GM19328 (cell line): Measurements from ENCODE around the gene EPHA4.

ENCODE experiments used
- ATAC-seq: cut with Tn5 transposase; IDR thresholded peaks from one replicate; pipeline ENCODE4 v1.9.1; 2021; ENCODE audit warnings: mild to moderate bottlenecking, moderate library complexity; ENCODE audit not compliant: unreplicated experiment

Gene EPHA4

GRCh38 chr2:221447310-221447709 lies 124.8 kb downstream of the EPHA4 start:
- no peak for ATAC-seq

DNA sequence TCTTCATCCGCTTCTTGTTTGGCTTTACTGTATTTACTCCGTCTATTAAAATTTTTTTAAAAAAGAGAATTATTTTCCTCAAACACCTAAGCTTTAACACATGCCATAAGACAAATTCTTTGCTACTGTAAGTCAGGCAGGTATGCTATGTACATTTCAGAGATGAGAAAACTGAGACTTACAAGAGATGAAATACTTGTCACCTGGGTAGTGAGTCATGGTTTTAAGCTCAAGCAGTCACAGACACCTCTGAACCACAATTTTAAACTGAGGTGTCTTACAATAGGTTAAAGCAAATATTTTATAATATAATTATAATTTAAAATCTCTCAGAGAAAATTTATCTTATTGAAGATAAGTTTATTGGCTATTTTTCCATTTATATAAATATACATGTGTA lies 126.0 kb downstream of the EPHA4 start:
- no peak for ATAC-seq

DNA sequence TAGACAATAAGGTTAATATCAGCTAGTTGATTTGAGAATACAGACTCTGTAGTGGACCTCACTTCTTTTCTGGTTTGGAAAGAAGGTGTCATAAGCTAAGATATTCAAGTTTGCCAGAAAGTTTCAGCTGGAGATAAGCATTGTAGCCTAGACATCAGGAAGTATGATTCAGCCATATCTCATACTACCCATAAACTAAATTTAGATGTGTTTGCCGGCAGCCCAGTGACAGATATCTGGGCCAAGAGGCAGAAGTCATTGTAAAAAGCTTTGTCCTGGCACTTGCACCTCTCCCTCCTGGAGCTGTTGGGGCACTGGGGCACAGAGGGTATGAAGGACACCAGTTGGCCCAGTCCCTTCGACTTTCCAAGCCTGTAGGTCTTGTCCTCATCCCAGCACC lies 128.0 kb downstream of the EPHA4 start:
- no peak for ATAC-seq

- ATAC-seq, result no peak
Measured at GRCh38 chr2:221443645-221444044, 128.5 kb downstream of the EPHA4 start.

DNA sequence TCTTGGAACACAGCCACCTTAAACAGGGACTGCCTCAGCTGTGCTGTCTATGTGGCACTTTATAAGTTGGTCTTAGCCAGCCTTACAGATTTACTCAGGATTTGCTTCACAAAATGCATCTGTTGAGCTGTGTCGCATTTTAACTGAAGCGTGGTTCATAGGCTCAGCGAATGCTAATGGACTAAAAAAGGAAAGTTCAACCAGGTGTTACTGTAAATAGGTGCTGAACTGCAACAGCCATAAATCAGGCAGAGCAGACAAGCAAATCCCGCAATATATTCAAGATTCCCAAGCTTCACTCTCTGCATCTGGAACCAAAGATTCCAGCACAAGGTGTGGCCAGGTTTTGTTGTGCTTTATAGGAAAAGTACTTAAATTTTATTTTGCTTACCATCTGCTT lies 130.0 kb downstream of the EPHA4 start:
- ATAC-seq, result no peak

GRCh38 chr2:221439761-221440479 lies 132.2 kb downstream of the EPHA4 start:
- no peak for ATAC-seq

GRCh38 chr2:221437056-221437455 lies 135.0 kb downstream of the EPHA4 start:
- ATAC-seq, result no peak

DNA sequence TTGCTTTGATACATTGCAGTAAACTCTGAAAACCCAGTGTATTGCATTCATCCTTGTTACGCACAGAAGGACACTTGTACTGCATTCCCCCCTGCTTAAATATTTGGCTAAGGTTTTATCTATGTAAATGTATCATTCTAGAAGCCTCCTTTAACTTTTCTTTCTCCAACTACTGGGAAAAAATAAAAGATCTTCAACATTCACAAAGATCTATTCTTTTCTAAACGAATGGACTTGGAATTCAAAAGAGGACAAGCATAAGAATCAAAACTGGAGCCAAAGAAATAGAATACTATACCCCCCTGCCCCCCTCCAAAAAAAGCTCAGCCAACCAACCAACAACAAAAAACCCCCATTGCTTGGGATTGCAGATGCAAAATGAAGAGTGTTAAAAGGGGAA lies 136.9 kb downstream of the EPHA4 start:
- ATAC-seq, result no peak

DNA sequence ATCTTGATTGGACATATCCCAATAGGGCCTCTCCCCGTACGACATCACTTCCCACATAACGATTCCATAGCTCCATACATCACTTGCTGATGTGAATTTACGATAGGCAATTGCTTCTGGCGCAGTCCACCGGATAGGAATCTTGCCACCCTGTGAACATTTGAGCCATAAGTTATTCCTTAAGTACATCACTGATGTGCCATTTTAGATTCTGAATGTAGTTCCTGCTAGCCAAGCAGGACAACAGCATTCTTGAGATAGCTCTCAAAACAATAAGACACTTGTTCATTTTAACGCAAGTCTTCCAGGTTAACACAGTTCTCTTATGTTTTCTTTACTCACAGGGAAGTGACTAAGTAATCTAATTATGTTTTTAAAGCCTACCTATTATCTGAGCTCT lies 138.0 kb downstream of the EPHA4 start:
- ATAC-seq, result no peak

DNA sequence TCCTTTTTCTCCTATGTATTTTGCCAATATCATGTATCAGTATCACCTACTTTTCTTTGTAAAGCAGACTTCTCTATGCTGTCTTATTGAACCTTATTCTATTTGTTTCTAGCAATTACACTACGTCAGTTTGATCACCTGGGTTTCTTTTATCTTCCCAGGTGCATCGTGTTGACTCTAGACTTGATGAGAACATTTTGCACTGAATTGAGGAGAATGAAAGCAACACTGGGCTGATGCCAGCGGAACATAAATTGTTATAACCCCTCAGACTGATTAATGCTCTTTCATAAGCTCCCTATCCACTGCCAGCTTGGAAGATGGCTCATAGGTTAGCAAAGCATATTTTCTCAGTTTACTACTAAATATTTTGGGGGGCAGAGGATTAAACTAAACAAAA lies 140.6 kb downstream of the EPHA4 start:
- no peak for ATAC-seq

GRCh38 chr2:221429741-221430491 lies 142.2 kb downstream of the EPHA4 start:
- ATAC-seq, result no peak

- ATAC-seq, result no peak
Measured at GRCh38 chr2:221428896-221429295, 143.2 kb downstream of the EPHA4 start.

DNA sequence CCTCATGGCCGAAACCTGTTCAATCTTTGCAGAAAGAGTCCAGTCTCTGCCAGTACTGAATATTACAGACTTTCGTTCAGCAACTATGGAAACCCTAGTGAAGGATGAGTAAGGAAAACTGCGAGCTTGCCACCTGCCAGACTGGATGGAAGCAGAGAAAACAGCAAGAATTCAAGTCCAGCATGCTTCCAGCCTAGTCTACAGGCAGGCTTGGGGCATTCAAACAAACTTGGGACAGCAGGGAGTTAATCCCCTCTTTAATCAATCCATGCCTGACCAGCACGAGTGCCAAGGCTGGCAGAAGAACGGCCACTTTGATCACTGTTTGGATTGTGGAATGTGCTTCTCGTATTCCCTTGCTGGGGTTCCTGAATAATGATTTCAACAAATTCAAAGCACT lies 145.2 kb downstream of the EPHA4 start:
- no peak for ATAC-seq

DNA sequence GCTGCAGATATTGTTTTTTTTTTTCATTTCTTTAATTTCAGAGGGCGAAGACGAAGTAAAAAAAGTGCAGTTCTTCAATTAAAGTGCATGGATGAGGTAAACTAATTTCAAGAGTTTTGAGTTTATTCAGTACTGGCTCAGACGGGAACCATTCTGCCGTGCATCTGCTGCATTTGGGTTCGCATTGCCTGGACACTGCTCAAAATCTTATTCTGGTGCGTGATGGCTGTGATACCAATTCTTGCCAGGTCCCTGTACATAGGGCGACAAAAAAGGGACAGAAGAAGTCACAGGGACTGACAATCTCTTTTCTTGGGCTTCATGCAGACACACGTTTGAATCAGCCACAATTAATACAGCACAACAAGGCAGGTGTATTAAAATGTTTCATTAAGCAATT lies 146.2 kb downstream of the EPHA4 start:
- no peak for ATAC-seq

DNA sequence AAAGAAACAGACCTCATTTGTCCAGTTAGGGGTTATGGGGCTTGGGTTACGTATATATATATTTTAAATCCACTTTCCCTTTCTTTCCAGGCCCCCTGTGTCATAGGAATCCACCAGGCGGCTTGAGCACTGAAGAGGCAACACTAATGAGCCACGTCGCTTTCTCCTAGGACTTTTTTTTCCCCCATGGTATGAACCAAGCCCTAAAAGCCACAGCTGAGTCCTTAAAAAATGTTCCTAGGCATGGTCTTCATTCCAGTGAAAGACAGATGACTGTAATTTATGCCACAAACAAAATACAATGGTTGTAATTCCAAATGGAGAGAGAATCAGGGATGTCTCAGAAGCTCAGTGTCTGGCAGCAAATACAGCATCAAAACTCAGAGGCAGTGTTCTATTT lies 146.8 kb downstream of the EPHA4 start:
- no peak for ATAC-seq

GRCh38 chr2:221423210-221423804 lies 148.8 kb downstream of the EPHA4 start:
- no peak for ATAC-seq

DNA sequence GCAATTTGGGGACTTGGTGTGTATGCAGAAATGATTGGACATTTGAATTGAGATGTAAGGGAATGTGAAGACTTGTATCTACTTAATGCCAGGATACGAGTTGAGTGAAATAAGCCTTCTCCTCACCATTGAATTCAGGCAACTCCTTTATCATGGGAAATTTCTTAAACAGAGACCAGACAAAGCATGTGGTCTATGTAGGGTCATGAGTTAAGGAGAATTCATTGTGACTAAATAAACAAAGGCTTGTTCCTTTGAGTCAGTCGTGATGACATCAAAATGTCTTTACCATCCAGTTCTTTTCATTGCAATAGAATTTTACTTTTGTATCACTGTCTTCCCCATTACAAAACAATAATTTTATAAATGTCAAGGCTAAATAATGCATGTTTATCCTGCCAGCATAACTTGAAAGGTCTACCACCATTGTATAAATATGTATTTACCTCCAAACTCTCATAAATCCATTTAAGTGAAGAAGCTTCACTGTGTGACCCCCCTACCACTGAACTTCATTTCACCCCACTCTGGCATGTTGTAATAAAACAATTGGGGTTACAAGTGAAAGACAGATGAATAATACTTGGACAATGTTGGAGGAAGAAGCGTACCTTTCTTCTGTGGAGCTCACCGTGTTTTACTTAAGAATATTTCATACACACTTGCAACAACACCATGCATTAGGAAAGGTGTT lies 149.4 kb downstream of the EPHA4 start:
- no peak for ATAC-seq

DNA sequence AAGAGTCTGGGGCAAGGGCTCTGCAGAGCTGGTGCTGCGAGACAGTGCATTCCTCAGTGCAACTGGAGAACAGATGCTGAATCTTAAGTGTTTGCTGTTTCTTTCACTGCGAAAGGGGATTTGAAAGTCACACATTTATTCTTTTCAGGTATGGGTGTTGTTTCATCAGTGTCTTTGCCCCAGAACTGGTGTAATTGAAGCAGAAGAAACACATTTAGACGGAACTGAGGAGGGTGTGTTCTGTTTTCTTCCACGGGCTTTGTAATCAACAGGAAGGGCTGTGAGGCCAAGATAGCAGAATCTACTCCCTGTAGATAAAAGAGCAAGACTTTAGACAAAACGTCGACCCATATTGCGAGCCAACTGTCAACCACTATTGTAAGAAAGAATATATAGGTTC lies 151.9 kb downstream of the EPHA4 start:
- ATAC-seq, result no peak

GRCh38 chr2:221415789-221416188 lies 156.3 kb downstream of the EPHA4 start:
- ATAC-seq, result no peak

DNA sequence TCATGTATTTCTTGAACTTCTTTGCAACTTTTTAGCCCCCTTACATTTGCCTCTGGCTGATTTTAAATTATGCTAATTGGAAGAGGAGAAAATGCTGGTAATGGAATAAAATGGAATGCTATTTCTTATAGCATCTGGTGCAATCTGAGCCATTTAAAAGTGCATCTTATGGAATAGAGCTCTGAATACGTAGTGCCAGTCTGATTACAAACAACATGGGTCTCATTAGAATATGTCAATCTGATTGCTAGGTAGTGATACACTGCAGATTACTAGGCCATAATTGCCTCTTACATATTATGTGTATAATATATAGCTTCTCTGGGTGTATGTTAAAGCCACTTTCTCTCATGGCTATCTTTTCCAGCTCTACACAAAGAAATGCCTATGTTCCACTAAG lies 159.1 kb downstream of the EPHA4 start:
- ATAC-seq, result no peak

DNA sequence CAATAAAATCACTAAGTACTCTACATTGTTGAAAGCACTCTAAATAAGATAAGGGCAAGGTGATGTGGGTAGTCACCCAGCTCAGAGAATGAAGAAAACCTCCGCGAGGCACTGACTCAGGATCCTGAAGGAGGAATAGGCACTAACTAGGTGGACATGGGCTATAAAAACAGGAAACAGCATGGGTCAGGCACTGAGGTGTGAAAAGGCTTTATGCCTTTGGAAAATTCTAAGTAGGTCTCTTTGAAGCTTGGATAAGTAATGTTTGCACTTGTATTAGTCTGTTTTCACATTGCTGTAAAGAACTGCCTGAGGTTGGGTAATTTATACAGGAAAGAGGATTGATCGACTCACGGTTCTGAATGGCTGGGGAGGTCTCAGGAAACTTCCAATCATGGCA lies 161.6 kb downstream of the EPHA4 start:
- no peak for ATAC-seq

GRCh38 chr2:221407765-221408164 lies 164.3 kb downstream of the EPHA4 start:
- ATAC-seq, result no peak
